Measurements from ENCODE around the gene MRPS15.

DNA sequence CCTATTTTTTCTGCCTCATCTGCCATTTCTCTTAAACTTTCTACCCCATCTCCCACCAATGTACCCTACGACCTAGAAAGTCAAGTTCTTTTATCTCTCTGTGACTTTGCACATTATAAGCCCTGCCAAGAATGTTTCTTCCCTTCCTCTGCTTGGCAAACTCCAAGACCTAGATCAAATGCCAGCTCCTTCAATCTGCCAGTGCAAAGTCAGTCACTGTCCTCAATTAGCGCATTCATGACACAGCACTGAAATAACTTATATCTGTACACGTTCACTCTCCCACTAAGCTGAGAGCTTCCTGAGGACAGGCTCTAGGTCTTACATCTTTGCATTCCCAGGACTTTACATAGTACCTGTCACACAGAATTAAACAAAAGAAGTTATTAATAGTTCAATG is 45.0 kb downstream of the MRPS15 start:
- TF ChIP-seq, protein P1, sequence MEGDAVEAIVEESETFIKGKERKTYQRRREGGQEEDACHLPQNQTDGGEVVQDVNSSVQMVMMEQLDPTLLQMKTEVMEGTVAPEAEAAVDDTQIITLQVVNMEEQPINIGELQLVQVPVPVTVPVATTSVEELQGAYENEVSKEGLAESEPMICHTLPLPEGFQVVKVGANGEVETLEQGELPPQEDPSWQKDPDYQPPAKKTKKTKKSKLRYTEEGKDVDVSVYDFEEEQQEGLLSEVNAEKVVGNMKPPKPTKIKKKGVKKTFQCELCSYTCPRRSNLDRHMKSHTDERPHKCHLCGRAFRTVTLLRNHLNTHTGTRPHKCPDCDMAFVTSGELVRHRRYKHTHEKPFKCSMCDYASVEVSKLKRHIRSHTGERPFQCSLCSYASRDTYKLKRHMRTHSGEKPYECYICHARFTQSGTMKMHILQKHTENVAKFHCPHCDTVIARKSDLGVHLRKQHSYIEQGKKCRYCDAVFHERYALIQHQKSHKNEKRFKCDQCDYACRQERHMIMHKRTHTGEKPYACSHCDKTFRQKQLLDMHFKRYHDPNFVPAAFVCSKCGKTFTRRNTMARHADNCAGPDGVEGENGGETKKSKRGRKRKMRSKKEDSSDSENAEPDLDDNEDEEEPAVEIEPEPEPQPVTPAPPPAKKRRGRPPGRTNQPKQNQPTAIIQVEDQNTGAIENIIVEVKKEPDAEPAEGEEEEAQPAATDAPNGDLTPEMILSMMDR (IDR thresholded peaks at IDR 0.05; ENCODE audit: low read depth, low read length, poor library complexity, severe bottlenecking) = no peak
- no peak for TF ChIP-seq EZH2phosphoT487 (IDR thresholded peaks at IDR 0.05; ENCODE audit: borderline replicate concordance, low read length)
